Esophagus muscularis mucosa (tissue), 4 donors: Measurements from ENCODE around the gene ZMYND10. TPM values are rescaled to one million over a fixed set of nuclear protein-coding genes. Genes with fewer than 3 reads are reported as not detected.

Experiments
- DNase-seq: peaks from one replicate; pipeline ENCODE4 v3.0.0-alpha.2; 2017; ENCODE audit errors: extremely low spot score
- H3K27ac ChIP-seq, 4 donors: fragments of 200-600 bp; sonication (generic); replicated peaks in 1 of 4; 1 replicate in 3 of 4; 2 replicates in 1 of 4; pipeline ENCODE4 v1.5.1; 2016 to 2019; ENCODE audit warnings: mild to moderate bottlenecking in 1 of 4
- H3K27me3 ChIP-seq, 4 donors: fragments of 200-600 bp; sonication (generic); one replicate each; pipeline versions ENCODE4 v1.5.1 to v1.6.0; 2016 to 2019
- H3K36me3 ChIP-seq, 4 donors: fragments of 200-600 bp; sonication (generic); one replicate each; pipeline ENCODE4 v1.5.1; 2016 to 2019
- H3K4me1 ChIP-seq, 4 donors: fragments of 200-600 bp; sonication (generic); one replicate each; pipeline ENCODE4 v1.5.1; 2016 to 2019
- H3K4me3 ChIP-seq, 4 donors: fragments of 200-600 bp; sonication (generic); 1 replicate in 2 of 4; 2 replicates in 2 of 4; pipeline ENCODE4 v1.5.1; 2016 to 2019; ENCODE audit warnings: mild to moderate bottlenecking in 4 of 4, moderate library complexity in 1 of 4
- H3K9me3 ChIP-seq, 4 donors: fragments of 200-600 bp; sonication (generic); 1 replicate in 3 of 4; 2 replicates in 1 of 4; pipeline ENCODE4 v1.5.1; 2016 to 2019
- CTCF ChIP-seq, 3 experiments: fragments of 200-600 bp in 2 of 3; fragments of 450-650 bp in 1 of 3; sonication (generic) in 2 of 3; IDR thresholded peaks; one replicate each; pipeline ENCODE4 v1.5.1; 2017 to 2019; ENCODE audit warnings: antibody characterized with exemption in 3 of 3, mild to moderate bottlenecking in 2 of 3, moderate library complexity in 1 of 3
- EP300 ChIP-seq: sonication (generic); formaldehyde crosslinking; IDR thresholded peaks from one replicate; pipeline ENCODE4 v1.6.1; 2017; ENCODE audit warnings: antibody characterized with exemption
- POLR2A ChIP-seq: fragments of 450-650 bp; IDR thresholded peaks from one replicate; pipeline ENCODE4 v1.6.1; 2017; ENCODE audit warnings: antibody characterized with exemption, moderate library complexity, mild to moderate bottlenecking, low read depth
- POLR2AphosphoS5 ChIP-seq, 2 donors: sonication (generic); formaldehyde crosslinking; IDR thresholded peaks; one replicate each; pipeline ENCODE4 v1.6.1; 2017; ENCODE audit warnings: antibody characterized with exemption in 2 of 2
- WGBS: methylation state at CpG from one replicate; pipeline ENCODE4 v1.1.5; 2018; 5-methylcytosine and 5-hydroxymethylcytosine counted together
- intact Hi-C: fragments of 100-400 bp; cut with DNase I; formaldehyde crosslinking; loops from one replicate; pipeline ENCODE4 v1.15.1; 2023
- total RNA-seq, 4 donors: library from RNA; depleted of rRNA; stranded (reverse); fragments of >200 nt; gene quantifications; one replicate each; pipeline versions ENCODE4 v1.1.0 to v1.2.1, GENCODE V29; 2016

The ZMYND10 gene
- total RNA-seq, 4 donors from 2014 or later = 0.50 to 0.57 (median 0.52) TPM; not detected in 1

GRCh38 chr3:50389414-50389767, 43.9 kb upstream of the ZMYND10 start:
- no peak for DNase-seq
- no peak overlapping the region for H3K27ac ChIP-seq
- intact Hi-C loops = no loop called here
- H3K36me3 ChIP-seq = no peaks in the 10 kb centered on the region
- H3K9me3 ChIP-seq = no peaks in the 10 kb centered on the region
- TF ChIP-seq EP300 (no peak), POLR2A (no peak), POLR2AphosphoS5 (IDR thresholded peaks at IDR 0.05) (no peak), CTCF (IDR thresholded peaks at IDR 0.05) (no peak)
- peaks cover 6 to 21% (median 11%) of the 10 kb centered on the region in 4 donors for H3K4me1 ChIP-seq
- H3K27me3 ChIP-seq = no peaks in the 10 kb centered on the region
- WGBS = 82% methylated on average over 6 of the region's 6 CpGs
- no peak overlapping the region for H3K4me3 ChIP-seq

DNA sequence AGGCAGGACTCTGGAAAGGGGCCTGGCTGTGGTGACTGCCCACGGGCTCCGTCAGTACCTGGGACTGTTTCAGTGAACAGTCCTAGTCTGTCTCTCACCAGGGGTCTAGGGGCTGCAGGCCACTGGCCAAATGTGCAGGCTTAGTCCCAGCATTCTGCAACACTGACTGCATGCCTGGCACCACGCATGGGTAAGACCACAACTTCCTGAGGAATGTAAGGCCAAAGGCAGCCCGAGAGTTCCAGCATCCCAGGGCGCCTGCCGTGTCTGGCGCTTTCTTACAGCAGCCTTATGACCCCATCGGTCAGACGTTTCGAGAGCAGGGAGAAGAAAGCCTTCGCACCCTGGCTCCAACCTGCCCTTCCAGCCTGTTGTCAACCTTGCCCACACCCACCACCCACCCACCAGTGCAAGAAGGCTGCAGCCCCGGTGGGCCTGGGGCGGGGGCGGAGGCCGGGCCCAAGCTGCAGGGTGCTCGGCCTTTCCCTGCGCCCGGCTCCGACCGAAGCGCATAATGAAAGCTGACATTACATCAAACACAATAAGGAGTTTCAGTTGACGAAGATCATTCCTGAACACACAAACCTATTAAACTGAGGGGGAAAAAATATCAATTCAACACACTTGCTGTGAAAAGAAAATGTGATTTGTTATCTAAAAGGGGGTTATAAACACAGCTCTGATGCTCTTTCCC, 43.3 kb upstream of the ZMYND10 start:
- no peak overlapping the region for H3K4me3 ChIP-seq
- WGBS = 89% methylated on average over 14 of the region's 22 CpGs
- H3K9me3 ChIP-seq = no peaks in the 10 kb centered on the region
- H3K36me3 ChIP-seq = no peaks in the 10 kb centered on the region
- DNase-seq = no peak
- no peaks in the 10 kb centered on the region for H3K27me3 ChIP-seq
- intact Hi-C loops = no loop called here
- peaks cover 6 to 21% (median 11%) of the 10 kb centered on the region in 4 donors for H3K4me1 ChIP-seq
- no peak overlapping the region for H3K27ac ChIP-seq
- TF ChIP-seq EP300 (no peak), CTCF (IDR thresholded peaks at IDR 0.05) (no peak), POLR2AphosphoS5 (IDR thresholded peaks at IDR 0.05) (no peak), POLR2A (no peak)

DNA sequence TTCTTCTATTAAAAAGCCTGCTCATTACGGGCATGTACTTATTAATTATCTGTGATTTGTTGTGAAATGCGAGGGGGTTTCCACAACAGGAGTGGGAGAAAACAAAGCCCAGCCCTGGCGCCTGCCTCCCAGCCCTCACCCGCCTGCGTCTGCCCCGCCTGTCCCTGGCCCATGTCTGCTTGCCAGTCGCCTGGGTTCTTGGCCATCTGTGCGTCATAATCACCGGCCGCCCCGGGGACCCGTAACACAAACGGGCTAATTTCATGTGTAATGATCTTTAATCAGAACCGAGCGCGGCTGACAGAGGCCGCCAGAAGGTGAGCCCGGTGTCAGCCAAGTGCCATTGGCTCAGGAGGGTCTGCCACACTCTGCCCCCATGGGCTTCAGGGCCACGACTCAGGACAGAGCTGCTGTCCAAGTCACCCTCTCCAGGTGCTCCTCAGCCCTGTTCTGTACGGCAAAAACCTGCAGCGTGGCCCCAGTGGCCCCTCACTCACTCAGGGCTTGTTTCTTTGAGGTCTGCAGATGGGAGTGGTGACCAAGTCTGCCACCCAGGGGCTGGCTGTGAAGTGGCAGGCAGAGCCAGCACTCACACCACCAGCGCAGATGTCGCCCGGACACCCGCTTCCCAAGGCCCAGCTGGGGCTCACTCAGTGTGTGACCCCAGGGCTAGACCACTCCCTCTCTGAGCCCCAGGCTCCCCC, 42.6 kb upstream of the ZMYND10 start:
- WGBS = 91% methylated on average over 14 of the region's 25 CpGs
- no peaks in the 10 kb centered on the region for H3K9me3 ChIP-seq
- intact Hi-C loops = no loop called here
- no peak overlapping the region for H3K27ac ChIP-seq
- no peak overlapping the region for H3K4me3 ChIP-seq
- H3K36me3 ChIP-seq = no peaks in the 10 kb centered on the region
- no peak for TF ChIP-seq POLR2A
- TF ChIP-seq POLR2AphosphoS5 (IDR thresholded peaks at IDR 0.05) = no peak
- TF ChIP-seq EP300 = no peak
- no peak for TF ChIP-seq CTCF (IDR thresholded peaks at IDR 0.05)
- peaks cover 6 to 21% (median 11%) of the 10 kb centered on the region in 4 donors for H3K4me1 ChIP-seq
- DNase-seq = no peak
- H3K27me3 ChIP-seq = no peaks in the 10 kb centered on the region

DNA sequence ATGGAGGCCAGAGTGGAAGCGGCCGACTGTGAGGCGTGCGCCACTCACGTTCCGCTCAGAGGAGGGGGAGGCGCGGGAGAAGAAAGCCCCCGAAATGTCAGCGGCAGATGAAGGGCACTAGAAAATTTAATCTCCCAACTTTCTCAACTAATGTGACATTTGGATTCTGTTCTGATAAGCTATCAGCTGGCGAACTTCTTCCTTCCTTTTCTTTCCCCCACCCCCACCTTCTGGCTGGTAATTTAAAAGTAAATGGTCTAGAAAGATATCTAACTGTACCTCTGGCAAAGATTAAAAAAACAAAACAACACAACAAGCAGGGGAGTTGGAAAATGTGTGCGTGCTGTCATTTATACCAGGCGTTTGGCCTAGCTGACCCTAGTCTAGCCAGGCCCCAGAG, 40.2 kb upstream of the ZMYND10 start:
- Histone ChIP-seq H3K27ac (no peak overlapping the region), H3K9me3 (no peaks in the 10 kb centered on the region), H3K4me1 (peaks cover under 1 to 6% (median 3%) of the 10 kb centered on the region in 4 donors), H3K36me3 (no peaks in the 10 kb centered on the region), H3K27me3 (no peaks in the 10 kb centered on the region), H3K4me3 (no peak overlapping the region)
- TF ChIP-seq CTCF (IDR thresholded peaks at IDR 0.05) (no peak), EP300 (no peak), POLR2A (no peak), POLR2AphosphoS5 (IDR thresholded peaks at IDR 0.05) (no peak)
- WGBS = 84% methylated on average over 13 of the region's 13 CpGs
- intact Hi-C loops = no loop called here
- DNase-seq = no peak
